GM06990 (cell line): ENCODE measurements around the gene ISM1.
"Not testable (repeated sequence)": the region's sequence is repeated elsewhere in the genome, so short reads cannot be mapped to it uniquely, and the experiment has no call there.

Experiments used
- DNase-seq: peaks from one replicate; pipeline ENCODE4 v3.0.0-alpha.2; 2011; ENCODE audit not compliant: insufficient read length; ENCODE audit errors: extremely low read depth
- H3K27me3 ChIP-seq: replicated peaks from 2 replicates; pipeline ENCODE4 v1.6.0; 2011; ENCODE audit warnings: low read length; ENCODE audit not compliant: control insufficient read depth, insufficient read depth
- H3K36me3 ChIP-seq: 2 replicates; pipeline ENCODE4 v1.5.1; 2011; ENCODE audit warnings: low read length; ENCODE audit not compliant: control insufficient read depth, insufficient read depth
- H3K4me3 ChIP-seq: replicated peaks from 2 replicates; pipeline ENCODE4 v1.5.1; 2011; ENCODE audit warnings: low read depth, mild to moderate bottlenecking, control low read depth, low read length
- TF ChIP-seq, protein P1 (sequence below): IDR thresholded peaks from 2 replicates; pipeline ENCODE4 v1.5.1; 2011; ENCODE audit warnings: low read length, control low read depth, mild to moderate bottlenecking, inconsistent platforms; ENCODE audit not compliant: insufficient read depth, poor library complexity, severe bottlenecking

ISM1 gene

GRCh38 chr20:13229538-13229937, 8.5 kb downstream of the ISM1 start:
- Histone ChIP-seq H3K27me3 (no peaks in the 10 kb centered on the region), H3K4me3 (no peak overlapping the region), H3K36me3 (no peaks in the 10 kb centered on the region)
- no peak for DNase-seq
- TF ChIP-seq, protein P1, sequence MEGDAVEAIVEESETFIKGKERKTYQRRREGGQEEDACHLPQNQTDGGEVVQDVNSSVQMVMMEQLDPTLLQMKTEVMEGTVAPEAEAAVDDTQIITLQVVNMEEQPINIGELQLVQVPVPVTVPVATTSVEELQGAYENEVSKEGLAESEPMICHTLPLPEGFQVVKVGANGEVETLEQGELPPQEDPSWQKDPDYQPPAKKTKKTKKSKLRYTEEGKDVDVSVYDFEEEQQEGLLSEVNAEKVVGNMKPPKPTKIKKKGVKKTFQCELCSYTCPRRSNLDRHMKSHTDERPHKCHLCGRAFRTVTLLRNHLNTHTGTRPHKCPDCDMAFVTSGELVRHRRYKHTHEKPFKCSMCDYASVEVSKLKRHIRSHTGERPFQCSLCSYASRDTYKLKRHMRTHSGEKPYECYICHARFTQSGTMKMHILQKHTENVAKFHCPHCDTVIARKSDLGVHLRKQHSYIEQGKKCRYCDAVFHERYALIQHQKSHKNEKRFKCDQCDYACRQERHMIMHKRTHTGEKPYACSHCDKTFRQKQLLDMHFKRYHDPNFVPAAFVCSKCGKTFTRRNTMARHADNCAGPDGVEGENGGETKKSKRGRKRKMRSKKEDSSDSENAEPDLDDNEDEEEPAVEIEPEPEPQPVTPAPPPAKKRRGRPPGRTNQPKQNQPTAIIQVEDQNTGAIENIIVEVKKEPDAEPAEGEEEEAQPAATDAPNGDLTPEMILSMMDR, result no peak

DNA sequence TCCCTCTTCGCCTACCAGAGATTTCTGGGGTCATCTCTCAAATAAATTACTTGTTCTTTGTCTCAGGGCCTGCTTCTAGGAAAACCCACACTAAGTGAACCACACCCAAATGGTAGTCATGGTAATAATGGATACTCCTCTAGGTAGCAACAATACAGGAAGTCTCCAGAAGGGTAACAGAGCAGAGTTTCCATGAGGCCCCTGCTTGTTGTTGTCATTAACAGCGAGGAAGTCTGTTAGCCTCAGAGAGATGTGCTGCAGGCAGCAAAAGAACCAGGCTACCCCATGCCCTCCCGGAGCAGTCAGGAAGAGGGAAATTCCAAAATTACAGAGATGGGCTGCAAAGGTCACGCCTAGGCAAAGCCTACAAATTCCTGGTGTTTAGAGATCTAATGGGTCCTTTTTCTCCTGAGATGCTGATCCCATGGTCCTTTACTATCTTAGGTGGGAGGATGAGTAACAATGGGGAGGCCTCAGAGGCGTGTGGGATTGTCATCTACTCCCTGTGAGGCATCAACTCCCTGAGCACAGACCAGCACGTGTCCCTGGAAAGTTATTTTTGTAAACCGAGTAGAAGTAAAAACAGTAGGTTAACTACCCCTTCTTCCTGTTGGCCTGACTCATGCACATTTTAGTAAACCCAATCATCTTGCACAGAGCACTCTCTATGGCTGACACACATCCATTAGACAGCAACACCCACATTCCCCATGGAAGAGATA, 10.1 kb downstream of the ISM1 start:
- no peak overlapping the region for H3K4me3 ChIP-seq
- no peak for DNase-seq
- no peaks in the 10 kb centered on the region for H3K27me3 ChIP-seq
- TF ChIP-seq, protein P1, result no peak
- H3K36me3 ChIP-seq, result no peaks in the 10 kb centered on the region

- no peak for DNase-seq
- Histone ChIP-seq H3K4me3 (no peak overlapping the region), H3K36me3 (no peaks in the 10 kb centered on the region)
Observed at GRCh38 chr20:13232999-13233398, 11.9 kb downstream of the ISM1 start.

DNA sequence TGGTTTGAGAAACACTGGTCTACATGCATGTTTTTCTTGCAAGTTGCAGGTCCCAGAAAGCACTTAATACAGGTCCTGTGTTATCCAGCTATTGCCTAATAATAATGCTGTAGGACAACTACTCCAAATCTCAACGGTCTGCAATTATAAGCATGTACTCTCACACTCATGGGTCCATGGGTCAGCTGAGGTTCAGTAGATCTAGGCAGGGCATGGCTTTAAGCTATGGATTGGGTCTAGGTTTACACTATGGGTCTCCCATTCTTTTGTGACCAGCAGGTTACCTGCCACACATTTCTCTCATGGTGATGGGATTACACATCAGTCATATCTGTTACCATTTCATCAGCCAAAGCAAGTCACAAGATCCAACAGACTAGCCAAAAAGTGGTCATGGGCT, 13.9 kb downstream of the ISM1 start:
- TF ChIP-seq, protein P1, result no peak

More at GRCh38 chr20:13232999-13233398, 11.9 kb downstream of the ISM1 start:
- H3K27me3 ChIP-seq, result no peaks in the 10 kb centered on the region
- TF ChIP-seq, protein P1, result no peak

DNA sequence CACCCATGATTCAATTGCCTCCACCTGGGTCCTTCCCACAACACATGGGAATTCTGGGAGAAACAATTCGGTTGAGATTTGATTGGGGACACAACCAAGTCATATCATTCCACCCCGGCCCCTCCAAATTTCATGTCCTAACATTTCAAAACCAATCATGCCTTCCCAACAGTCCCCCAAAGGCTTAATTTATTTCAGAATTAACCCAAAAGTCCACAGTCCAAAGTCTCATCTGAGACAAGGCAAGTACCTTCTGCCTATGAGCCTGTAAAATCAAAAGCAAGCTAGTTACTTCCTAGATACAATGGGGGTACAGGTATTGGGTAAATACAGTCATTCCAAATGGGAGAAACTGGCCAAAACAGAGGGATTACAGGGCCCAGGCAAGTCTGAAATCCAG, 15.3 kb downstream of the ISM1 start:
- DNase-seq, H3K36me3 ChIP-seq, H3K4me3 ChIP-seq, H3K27me3 ChIP-seq: not testable (repeated sequence)

More for the DNA sequence above, 13.9 kb downstream of the ISM1 start:
- DNase-seq, result no peak
- Histone ChIP-seq H3K4me3 (no peak overlapping the region), H3K27me3 (no peaks in the 10 kb centered on the region), H3K36me3 (no peaks in the 10 kb centered on the region)

- DNase-seq, result no peak
- TF ChIP-seq, protein P1, result no peak
- Histone ChIP-seq H3K4me3 (no peak overlapping the region), H3K36me3 (no peaks in the 10 kb centered on the region), H3K27me3 (no peaks in the 10 kb centered on the region)
Observed at GRCh38 chr20:13236990-13237720, 16.1 kb downstream of the ISM1 start.
